Measurements from ENCODE around the gene TPK1.

TPK1 gene

GRCh38 chr7:144518360-144518759 is 317.5 kb downstream of the TPK1 start:
- DNase-seq = no peak

GRCh38 chr7:144517749-144518148 is 318.1 kb downstream of the TPK1 start:
- no peak for DNase-seq

DNA sequence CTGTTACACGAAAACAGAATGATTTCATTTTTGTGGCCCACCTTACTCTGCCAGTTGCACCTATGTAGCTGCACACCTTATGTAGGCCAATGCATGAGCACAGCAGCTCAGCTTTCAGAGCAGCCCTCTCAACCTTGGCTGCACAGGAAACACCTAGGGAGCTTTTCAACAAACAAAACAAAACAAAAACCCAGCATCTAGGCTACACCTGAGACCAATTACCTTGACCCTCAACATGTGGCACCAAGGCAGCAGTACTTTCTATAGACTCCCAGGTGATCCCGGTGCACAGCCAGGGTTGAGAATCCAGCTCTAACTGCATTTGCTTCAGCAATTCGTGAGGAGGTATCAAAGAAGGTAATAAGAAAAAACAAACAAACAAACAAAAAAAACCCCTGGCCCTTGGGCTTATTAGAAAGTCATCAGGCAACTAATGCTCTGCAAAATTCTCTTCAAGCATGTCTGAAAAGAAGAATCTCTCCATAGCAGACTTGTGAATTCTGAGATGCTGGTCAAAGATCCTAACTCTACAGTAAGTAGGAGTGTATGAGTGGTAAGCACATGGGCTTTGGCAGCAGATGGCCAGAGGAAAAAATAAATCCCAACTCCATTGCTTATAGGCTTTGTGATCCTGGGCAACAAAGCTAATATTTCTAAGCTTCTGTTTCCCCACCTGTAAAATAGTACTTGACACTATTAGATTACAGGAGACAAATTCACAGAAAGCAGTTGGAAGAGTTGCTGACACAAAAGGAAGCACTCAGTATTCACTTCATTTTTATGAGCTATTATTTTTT is 318.9 kb downstream of the TPK1 start:
- no peak for DNase-seq

GRCh38 chr7:144513334-144513733 is 322.5 kb downstream of the TPK1 start:
- DNase-seq = no peak

GRCh38 chr7:144510621-144511020 is 325.2 kb downstream of the TPK1 start:
- no peak for DNase-seq

DNA sequence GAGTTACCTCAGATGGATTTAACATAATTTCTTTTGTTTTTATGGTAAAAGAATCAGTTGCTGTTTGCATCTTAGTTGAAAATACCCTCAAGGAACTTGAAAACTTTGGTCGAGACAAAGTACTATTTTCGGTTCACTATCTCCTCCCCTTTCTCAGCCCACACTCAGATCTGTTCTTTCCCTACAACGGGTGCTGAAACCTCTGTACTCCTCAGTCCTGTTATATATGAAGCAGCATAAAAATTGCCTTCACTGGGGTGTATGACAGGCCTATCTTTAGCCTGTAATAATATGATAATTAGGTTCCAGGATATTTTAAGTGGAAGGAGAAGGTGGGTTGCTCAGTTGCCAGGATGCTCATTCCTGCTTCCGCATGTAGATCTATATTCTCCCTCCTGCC is 327.2 kb downstream of the TPK1 start:
- DNase-seq = no peak

DNA sequence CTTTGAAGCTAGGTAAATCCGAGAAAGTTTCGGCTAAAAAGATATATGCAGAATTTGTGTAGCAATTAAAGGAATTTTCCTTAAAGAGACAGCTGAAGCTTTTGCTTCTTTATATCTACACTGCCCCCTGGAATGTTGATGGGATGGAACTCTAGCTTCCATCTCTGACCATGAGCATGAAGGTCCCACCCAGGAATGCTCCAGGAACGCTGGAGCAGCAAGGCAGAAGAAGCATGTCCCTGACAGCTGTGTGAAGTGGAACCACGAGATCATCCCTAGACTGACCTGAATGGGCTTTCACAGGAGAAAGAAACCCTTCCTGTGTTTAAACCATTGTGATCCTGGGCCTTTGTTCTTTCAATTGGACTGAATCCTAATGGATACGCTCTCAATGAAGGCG is 332.6 kb downstream of the TPK1 start:
- DNase-seq = no peak

DNA sequence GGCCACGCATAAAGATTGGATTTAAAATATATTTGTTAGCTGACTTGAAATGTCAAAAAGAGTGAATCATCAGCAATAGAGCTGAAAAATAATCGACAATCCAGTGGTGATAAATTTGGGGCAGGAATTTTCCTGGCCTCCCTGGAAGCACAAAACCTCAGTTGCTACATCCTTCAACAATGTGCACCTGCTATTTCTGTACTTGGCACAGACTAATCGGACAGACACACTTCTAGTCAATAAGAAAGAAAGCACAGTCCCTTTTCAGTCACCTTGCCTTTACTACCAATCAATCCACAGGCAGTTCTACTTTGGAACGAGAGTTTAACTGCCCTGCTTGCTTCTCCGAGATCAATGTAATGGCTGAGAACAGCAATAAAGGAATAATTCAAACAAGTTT is 335.6 kb downstream of the TPK1 start:
- DNase-seq = no peak

- DNase-seq = no peak
Observed at GRCh38 chr7:144497282-144497681, 338.6 kb downstream of the TPK1 start.

GRCh38 chr7:144494355-144494754 is 341.5 kb downstream of the TPK1 start:
- no peak for DNase-seq

- no peak for DNase-seq
Observed at GRCh38 chr7:144489504-144489903, 346.3 kb downstream of the TPK1 start.

DNA sequence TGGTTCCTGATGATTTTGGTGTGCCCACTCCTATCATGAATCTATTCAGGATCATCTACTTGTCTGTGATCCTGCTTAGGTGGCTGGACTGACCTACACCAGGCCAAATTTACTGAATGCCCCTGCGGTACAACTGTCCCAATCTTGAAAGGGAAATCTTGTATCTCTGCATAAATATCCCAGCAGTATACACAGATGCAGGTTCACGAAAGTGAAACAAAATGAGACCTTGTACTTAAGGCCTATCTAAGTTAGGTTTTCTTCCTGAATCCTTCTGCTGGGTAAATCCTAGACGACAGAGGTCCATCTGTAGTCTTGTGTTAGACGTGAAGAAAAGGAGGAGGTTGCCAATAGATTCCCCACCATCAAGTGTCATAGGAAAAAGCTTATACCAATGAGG is 346.9 kb downstream of the TPK1 start:
- no peak for DNase-seq

DNA sequence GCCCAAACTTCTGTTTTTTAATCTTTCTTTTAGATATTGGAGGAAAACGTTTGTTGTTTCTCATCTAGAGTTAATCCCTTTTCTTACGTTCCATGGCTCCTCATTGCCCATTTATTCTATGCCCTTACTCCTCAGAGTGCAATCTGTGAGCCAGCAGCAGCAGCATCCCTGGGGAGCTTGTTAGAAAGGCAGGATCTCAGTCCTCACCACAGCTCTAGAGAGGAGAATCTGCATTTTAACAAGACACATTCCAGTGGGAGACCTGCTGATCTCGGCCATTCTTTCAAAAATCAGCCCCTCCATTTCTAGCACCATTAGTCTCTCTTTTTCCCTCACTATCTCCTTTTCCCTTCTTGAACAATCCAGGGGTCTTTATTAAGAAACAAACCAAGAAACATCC is 348.0 kb downstream of the TPK1 start:
- DNase-seq = no peak

DNA sequence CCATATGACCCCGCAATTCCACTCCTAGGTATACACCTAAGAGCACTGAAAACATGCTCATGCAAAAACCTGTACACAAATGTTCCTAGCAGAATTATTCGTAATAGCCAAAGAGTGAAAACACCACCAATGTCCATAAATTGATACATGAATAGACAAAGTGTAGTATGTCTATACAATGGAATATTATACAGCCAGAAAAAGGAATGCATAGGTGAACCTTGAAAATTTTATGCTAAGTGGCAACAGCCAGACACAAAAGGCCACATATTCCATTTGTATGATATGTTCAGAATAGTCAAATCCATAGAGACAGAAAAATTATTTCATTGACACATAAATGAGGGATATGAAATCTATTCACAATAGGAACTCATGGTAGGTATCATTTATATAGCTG is 351.4 kb downstream of the TPK1 start:
- no peak for DNase-seq

DNA sequence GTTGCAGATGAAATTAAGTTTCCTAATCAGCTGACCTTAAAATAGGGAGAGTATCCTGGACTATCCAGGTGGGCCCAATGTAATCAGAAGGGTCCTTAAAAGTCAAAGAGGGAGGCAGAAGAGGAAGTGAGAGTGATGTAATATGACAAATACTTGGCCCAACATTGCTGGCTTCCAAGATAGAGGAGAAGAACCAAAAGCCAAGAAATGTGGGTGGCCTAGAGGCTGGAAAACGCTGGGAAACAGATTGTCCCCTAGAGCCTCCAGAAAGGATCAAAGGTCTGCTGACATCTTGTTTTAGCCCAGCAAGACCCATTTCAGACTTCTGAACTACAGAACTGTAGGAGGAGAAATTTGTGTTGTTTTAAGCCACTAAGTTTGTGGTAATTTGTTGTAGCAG is 352.7 kb downstream of the TPK1 start:
- DNase-seq = no peak

DNA sequence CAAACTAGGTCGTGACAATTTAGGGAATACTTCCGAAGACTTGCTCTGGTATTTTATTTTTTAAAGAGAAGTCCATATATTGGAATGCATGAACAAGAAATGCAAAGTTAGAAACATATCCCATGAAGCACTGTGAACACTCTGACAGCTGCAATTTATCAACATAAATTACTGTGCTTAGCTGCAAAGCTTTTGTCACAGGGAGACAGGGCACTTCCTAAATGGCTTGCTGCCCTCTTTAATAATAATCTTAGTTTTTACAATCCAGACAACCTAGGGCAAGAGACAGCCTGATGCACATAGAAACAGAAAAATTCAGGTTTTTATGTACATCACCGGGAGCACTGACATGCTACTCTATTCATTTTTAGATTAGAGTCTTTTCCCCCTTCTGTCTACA is 354.0 kb downstream of the TPK1 start:
- DNase-seq = no peak

GRCh38 chr7:144477348-144477747 is 358.5 kb downstream of the TPK1 start:
- DNase-seq = no peak

DNA sequence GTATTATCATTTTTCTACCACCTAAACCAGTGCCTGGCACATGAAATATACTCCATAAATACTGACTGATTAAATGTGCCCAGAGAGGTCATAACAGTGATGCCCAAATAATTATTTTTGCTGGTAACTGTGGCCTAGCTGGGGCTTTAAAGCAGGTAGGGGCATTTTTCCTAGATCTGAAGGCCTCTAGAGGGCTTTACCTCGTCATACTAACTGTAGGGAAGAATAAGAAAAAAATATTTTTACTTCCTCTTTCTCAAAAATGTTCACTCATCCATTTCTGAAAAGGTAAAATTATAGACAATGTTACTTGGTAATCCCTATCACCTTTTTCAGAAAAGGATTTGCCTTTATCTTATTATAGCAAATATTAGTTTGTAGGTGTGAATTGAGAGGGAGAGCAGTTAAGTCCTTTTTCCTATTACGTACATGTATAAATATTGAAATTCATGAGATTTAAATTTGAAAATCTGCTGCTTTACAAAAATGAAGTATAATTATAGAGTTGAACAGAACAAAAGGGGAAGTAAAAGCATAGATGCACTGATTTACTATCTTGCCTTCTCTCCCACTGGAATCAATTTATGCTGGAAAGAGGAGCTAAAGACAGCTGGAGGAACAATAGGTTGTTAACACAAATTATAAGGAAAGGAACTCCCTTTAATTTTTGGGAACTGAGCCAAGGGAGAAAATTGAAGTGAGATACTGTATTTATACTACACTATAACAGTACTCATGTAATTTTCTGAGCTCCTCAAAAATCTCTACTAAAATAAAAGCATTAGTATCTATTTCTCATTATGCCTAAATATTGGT is 360.8 kb downstream of the TPK1 start:
- no peak for DNase-seq

DNA sequence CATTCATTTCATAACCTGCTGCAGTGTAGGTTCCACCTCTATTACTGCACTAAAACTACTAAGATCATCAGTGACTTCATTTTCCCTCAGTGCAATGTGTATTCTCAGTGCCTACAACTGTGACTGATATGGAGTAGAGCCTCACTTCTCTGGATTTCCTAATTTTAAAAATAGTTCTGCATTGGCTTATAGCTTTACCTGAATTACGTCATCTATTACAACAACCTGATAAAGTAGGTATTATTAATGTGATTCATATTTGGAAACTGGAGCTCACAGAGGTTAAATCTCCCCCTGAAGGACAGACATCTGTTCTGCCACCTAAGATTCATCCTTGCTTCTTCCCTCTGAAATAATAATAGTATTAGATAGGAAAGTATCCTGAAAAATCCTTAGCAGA is 361.5 kb downstream of the TPK1 start:
- no peak for DNase-seq

- DNase-seq = no peak
Observed at GRCh38 chr7:144473908-144474307, 361.9 kb downstream of the TPK1 start.

- DNase-seq = no peak
Observed at GRCh38 chr7:144470078-144470477, 365.8 kb downstream of the TPK1 start.

- DNase-seq = no peak
Observed at GRCh38 chr7:144468990-144469732, 366.7 kb downstream of the TPK1 start.

GRCh38 chr7:144459635-144460034 is 376.2 kb downstream of the TPK1 start:
- DNase-seq = no peak

DNA sequence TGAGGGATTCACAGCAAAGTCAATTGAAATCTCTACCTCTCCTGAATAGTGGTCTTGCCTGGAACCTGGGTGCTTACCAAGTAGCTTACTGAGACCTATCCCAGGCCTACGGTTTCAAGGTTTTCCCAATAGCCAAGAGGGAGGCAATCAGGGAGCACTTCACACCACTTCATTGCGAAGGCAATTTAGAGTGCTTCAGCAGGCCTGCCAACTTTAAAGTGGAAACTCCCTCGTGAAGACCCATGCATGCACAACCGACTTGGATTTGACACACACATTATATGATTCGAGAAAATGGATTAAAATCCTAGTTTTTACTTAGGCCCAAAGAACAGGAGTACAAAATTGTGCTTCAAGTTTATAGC is 380.8 kb downstream of the TPK1 start:
- DNase-seq = no peak
